ENCODE measurements around the gene ATG7. TPM values are rescaled to one million over a fixed set of nuclear protein-coding genes. Genes with fewer than 3 reads are reported as not detected.

Gene ATG7
- total RNA-seq, 1 experiment from 2014 or later, result 29.3 TPM

DNA sequence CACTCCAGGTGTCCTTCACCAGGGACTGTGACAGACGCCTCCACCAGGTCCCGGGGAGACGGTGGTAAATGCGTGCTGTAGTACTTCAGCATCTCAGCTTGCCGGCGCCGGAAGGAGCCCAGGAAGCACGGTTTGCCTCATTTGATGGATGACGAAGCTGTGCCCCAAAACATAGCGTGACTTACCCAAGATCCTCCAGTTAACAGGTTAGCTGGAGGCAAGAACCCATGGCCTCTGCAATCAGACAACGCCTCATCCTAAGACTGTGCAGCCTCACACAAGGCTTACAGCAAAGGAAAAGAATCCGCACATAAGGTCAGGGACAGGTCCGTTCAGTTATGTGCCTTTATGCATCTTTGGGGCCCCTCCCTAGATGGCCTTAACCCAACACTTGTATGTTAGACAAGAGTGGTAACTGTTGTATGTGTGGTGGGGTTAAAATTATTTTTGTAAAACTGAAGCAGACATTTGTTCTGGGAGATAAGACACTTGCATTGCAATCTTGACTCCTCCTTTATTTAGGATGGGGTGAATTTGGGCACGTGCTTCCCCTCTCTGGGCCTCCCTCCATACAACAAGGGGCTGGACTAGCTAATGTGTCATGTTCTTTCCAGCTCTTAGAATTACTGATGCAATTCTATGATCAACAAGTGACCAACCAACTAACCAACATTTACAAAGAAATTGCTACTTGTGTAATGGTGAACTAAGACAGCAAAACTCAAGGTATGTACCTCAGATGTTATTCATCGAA is 332.1 kb downstream of the ATG7 start:
- no peak overlapping the region for H3K4me2 ChIP-seq (ENCODE audit: low read length)
- ATAC-seq, result no peak

More for the DNA sequence above, 332.1 kb downstream of the ATG7 start:
- H3K4me3 ChIP-seq (replicated peaks in 1 of 2; ENCODE audit: low read depth in 1 of 2, low read length in 2 of 2), result no peak overlapping the region
- no peaks in the 10 kb centered on the region for H3K9me3 ChIP-seq (ENCODE audit: control insufficient read depth in 1 of 2, insufficient read depth in 1 of 2, low read depth in 1 of 2, low read length in 2 of 2)
- no peaks in the 10 kb centered on the region for H4K20me1 ChIP-seq (ENCODE audit: insufficient read depth)
- H3K27me3 ChIP-seq (ENCODE audit: insufficient read depth, low read length), result no peaks in the 10 kb centered on the region
- H3K9me2 ChIP-seq (ENCODE audit: insufficient read depth), result no peaks in the 10 kb centered on the region
- intact Hi-C loops (cut with micrococcal nuclease), result no loop called here
- RAD21 ChIA-PET (ENCODE audit: low non-redundant PET in 1 of 2, low total read pairs in 2 of 2, uncharacterized antibody in 2 of 2, unreplicated experiment in 2 of 2), result no interaction called here
- DNase-seq (ENCODE audit: low read depth, low spot score), result no peak
- CTCF ChIA-PET, result no interaction called here
- POLR2A ChIA-PET, result no interaction called here
- peaks cover 16% of the 10 kb centered on the region; the same call in 1 of the 2 replicates for H3K79me2 ChIP-seq (ENCODE audit: insufficient read depth, low read length)
- peaks cover 2 to 24% of the 10 kb centered on the region in 2 experiments; a peak in 2 of 4 replicates for H3K4me1 ChIP-seq (ENCODE audit: control insufficient read depth in 1 of 2, insufficient read depth in 2 of 2, low read length in 2 of 2)
- TF ChIP-seq, protein P1, sequence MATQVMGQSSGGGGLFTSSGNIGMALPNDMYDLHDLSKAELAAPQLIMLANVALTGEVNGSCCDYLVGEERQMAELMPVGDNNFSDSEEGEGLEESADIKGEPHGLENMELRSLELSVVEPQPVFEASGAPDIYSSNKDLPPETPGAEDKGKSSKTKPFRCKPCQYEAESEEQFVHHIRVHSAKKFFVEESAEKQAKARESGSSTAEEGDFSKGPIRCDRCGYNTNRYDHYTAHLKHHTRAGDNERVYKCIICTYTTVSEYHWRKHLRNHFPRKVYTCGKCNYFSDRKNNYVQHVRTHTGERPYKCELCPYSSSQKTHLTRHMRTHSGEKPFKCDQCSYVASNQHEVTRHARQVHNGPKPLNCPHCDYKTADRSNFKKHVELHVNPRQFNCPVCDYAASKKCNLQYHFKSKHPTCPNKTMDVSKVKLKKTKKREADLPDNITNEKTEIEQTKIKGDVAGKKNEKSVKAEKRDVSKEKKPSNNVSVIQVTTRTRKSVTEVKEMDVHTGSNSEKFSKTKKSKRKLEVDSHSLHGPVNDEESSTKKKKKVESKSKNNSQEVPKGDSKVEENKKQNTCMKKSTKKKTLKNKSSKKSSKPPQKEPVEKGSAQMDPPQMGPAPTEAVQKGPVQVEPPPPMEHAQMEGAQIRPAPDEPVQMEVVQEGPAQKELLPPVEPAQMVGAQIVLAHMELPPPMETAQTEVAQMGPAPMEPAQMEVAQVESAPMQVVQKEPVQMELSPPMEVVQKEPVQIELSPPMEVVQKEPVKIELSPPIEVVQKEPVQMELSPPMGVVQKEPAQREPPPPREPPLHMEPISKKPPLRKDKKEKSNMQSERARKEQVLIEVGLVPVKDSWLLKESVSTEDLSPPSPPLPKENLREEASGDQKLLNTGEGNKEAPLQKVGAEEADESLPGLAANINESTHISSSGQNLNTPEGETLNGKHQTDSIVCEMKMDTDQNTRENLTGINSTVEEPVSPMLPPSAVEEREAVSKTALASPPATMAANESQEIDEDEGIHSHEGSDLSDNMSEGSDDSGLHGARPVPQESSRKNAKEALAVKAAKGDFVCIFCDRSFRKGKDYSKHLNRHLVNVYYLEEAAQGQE (IDR thresholded peaks at IDR 0.05; ENCODE audit: low read depth), result no peak
- TF ChIP-seq EZH2phosphoT487 (IDR thresholded peaks at IDR 0.05; ENCODE audit: borderline replicate concordance), result no peak
- no peak overlapping the region for H3K9ac ChIP-seq (ENCODE audit: low read length)
- H3K27ac ChIP-seq (ENCODE audit: low read depth, low read length), result no peak overlapping the region
- H2AFZ ChIP-seq (ENCODE audit: low read depth, low read length, poor library complexity, severe bottlenecking), result no peak overlapping the region
- no peaks in the 10 kb centered on the region for H3K36me3 ChIP-seq (ENCODE audit: control insufficient read depth in 1 of 2, insufficient read depth in 2 of 2, low read length in 2 of 2)
- BruUV-seq (replicated peaks), result no TSS peak

All from HCT116 (cell line).